CD4-positive, alpha-beta T cell (primary cell): ENCODE measurements around the gene NREP. TPM values are rescaled to one million over a fixed set of nuclear protein-coding genes. Genes with fewer than 3 reads are reported as not detected.

Source experiments
- ATAC-seq: fragments of 200-7000 bp; cut with Tn5 transposase; one replicate; pipeline ENCODE4 v1.10.0; 2022; ENCODE audit warnings: mild to moderate bottlenecking; ENCODE audit not compliant: poor library complexity
- CTCF ChIA-PET: fragments of 350-600 bp; sonication (Branson Sonifier 250); formaldehyde crosslinking; loops from one replicate; lab custom pipeline; 2021; ENCODE audit warnings: antibody characterized with exemption, inconsistent platforms; lab: Charles Lee
- POLR2A ChIA-PET: fragments of 350-600 bp; sonication (Branson Sonifier 250); formaldehyde crosslinking; loops from one replicate; lab custom pipeline; 2021; ENCODE audit warnings: antibody characterized with exemption, inconsistent platforms; lab: Charles Lee
- DNase-seq, 14 experiments: peaks; one replicate each; pipeline ENCODE4 v3.0.0-alpha.2; 2013 to 2020; ENCODE audit warnings: mixed read lengths in 2 of 14
- H3K27ac ChIP-seq, 2 donors: one replicate each; pipeline versions ENCODE4 v1.5.1 to v1.7.0; 2013; ENCODE audit warnings: low read length in 2 of 2, low read depth in 1 of 2, mild to moderate bottlenecking in 1 of 2
- H3K27me3 ChIP-seq, 2 experiments: 1 replicate in 1 of 2; 2 replicates in 1 of 2; pipeline versions ENCODE4 v1.6.1 to v1.7.0; 2013; ENCODE audit warnings: low read length in 2 of 2, control low read depth in 1 of 2, mild to moderate bottlenecking in 1 of 2, moderate library complexity in 1 of 2; ENCODE audit not compliant: insufficient read depth in 2 of 2, control insufficient read depth in 1 of 2
- H3K36me3 ChIP-seq: one replicate; pipeline ENCODE4 v1.6.1; 2013; ENCODE audit warnings: low read length, control low read depth; ENCODE audit not compliant: insufficient read depth
- H3K4me1 ChIP-seq: one replicate; pipeline ENCODE4 v1.6.1; 2013; ENCODE audit warnings: low read length, control low read depth; ENCODE audit not compliant: insufficient read depth
- H3K4me3 ChIP-seq: one replicate; pipeline ENCODE4 v1.5.1; 2013; ENCODE audit warnings: mild to moderate bottlenecking, low read length, moderate library complexity
- H3K9me3 ChIP-seq, 2 experiments: 1 replicate in 1 of 2; 2 replicates in 1 of 2; pipeline versions ENCODE4 v1.6.1 to v1.7.0; 2013; ENCODE audit warnings: low read length in 2 of 2, mild to moderate bottlenecking in 2 of 2, control low read depth in 1 of 2, moderate library complexity in 1 of 2; ENCODE audit not compliant: control insufficient read depth in 1 of 2, insufficient read depth in 1 of 2
- H3K27ac Mint-ChIP-seq: one replicate; pipeline ENCODE4 v1.8.0; 2020; ENCODE audit warnings: mixed read lengths
- H3K27me3 Mint-ChIP-seq: one replicate; pipeline ENCODE4 v1.8.0; 2021; ENCODE audit warnings: mixed read lengths
- H3K36me3 Mint-ChIP-seq: one replicate; pipeline ENCODE4 v1.8.0; 2021; ENCODE audit warnings: low read depth, mixed read lengths
- H3K4me1 Mint-ChIP-seq: one replicate; pipeline ENCODE4 v1.8.0; 2021; ENCODE audit warnings: low read depth, mixed read lengths
- H3K4me3 Mint-ChIP-seq: one replicate; pipeline ENCODE4 v1.8.0; 2020; ENCODE audit warnings: mild to moderate bottlenecking, mixed read lengths
- H3K9me3 Mint-ChIP-seq: one replicate; pipeline ENCODE4 v1.8.0; 2020; ENCODE audit warnings: mixed read lengths
- CTCF ChIP-seq: fragments of 200-600 bp; IDR thresholded peaks from one replicate; pipeline ENCODE4 v1.8.0; 2022; ENCODE audit warnings: antibody characterized with exemption, mild to moderate bottlenecking
- intact Hi-C, 2 experiments: fragments of 100-400 bp; cut with DNase I in 1 of 2; cut with micrococcal nuclease in 1 of 2; formaldehyde crosslinking; loops; one replicate each; pipeline versions ENCODE4 v1.15.1 to v1.9.0; 2023 to 2025; cut with DNase I, micrococcal nuclease
- total RNA-seq, 174 experiments: library from RNA in 2 of 174; stranded (reverse) in 2 of 174; gene quantifications; one replicate each; pipeline ENCODE4 v1.2.3 and lab custom pipeline; 2021 to 2026

The NREP gene
- total RNA-seq, 2 experiments from 2014 or later, result 2.3 to 2.9 TPM

GRCh38 chr5:111733571-111733970 lies 23.4 kb downstream of the NREP start:
- no peak overlapping the region for H3K4me3 ChIP-seq
- no peak overlapping the region for H3K27ac ChIP-seq
- no peaks in the 10 kb centered on the region for H3K36me3 ChIP-seq
- intact Hi-C loops, result no loop called here
- ChIA-PET POLR2A (no interaction called here), CTCF (no interaction called here)
- Mint-ChIP-seq H3K9me3 (no peaks in the 10 kb centered on the region), H3K27me3 (no peaks in the 10 kb centered on the region), H3K27ac (no peak overlapping the region), H3K36me3 (no peaks in the 10 kb centered on the region), H3K4me3 (no peak overlapping the region), H3K4me1 (peaks cover 5% of the 10 kb centered on the region)
- no peak for TF ChIP-seq CTCF
- no peaks in the 10 kb centered on the region for H3K9me3 ChIP-seq
- H3K27me3 ChIP-seq, result no peaks in the 10 kb centered on the region
- no peaks in the 10 kb centered on the region for H3K4me1 ChIP-seq
- DNase-seq (no peak), ATAC-seq (no peak)

GRCh38 chr5:111731638-111732037 lies 25.4 kb downstream of the NREP start:
- DNase-seq (no peak), ATAC-seq (no peak)
- Histone ChIP-seq H3K36me3 (no peaks in the 10 kb centered on the region), H3K4me1 (no peaks in the 10 kb centered on the region), H3K27me3 (no peaks in the 10 kb centered on the region), H3K27ac (no peak overlapping the region), H3K4me3 (no peak overlapping the region), H3K9me3 (no peaks in the 10 kb centered on the region)
- ChIA-PET CTCF (no interaction called here), POLR2A (no interaction called here)
- Mint-ChIP-seq H3K4me1 (peaks cover 5% of the 10 kb centered on the region), H3K36me3 (no peaks in the 10 kb centered on the region), H3K4me3 (no peak overlapping the region), H3K27me3 (no peaks in the 10 kb centered on the region), H3K27ac (no peak overlapping the region), H3K9me3 (no peaks in the 10 kb centered on the region)
- no peak for TF ChIP-seq CTCF
- intact Hi-C loops, result no loop called here

GRCh38 chr5:111730659-111731382 lies 26.2 kb downstream of the NREP start:
- ATAC-seq (no peak), DNase-seq (no peak)
- Histone ChIP-seq H3K4me1 (no peaks in the 10 kb centered on the region), H3K27me3 (no peaks in the 10 kb centered on the region), H3K36me3 (no peaks in the 10 kb centered on the region), H3K9me3 (no peaks in the 10 kb centered on the region), H3K4me3 (no peak overlapping the region), H3K27ac (no peak overlapping the region)
- TF ChIP-seq CTCF, result no peak
- H3K27ac Mint-ChIP-seq, result no peak overlapping the region
- H3K9me3 Mint-ChIP-seq, result no peaks in the 10 kb centered on the region
- ChIA-PET CTCF (no interaction called here), POLR2A (no interaction called here)
- H3K4me1 Mint-ChIP-seq, result peaks cover 5% of the 10 kb centered on the region
- no peak overlapping the region for H3K4me3 Mint-ChIP-seq
- no peaks in the 10 kb centered on the region for H3K27me3 Mint-ChIP-seq
- no peaks in the 10 kb centered on the region for H3K36me3 Mint-ChIP-seq
- intact Hi-C loops, result no loop called here
